HepG2 (cell line): ENCODE measurements around the gene VAC14. TPM values are rescaled to one million over a fixed set of nuclear protein-coding genes. Genes with fewer than 3 reads are reported as not detected.

Experiments used
- AHR ChIP-seq: IDR thresholded peaks from 2 replicates; pipeline ENCODE4 v1.6.1; 2018; ENCODE audit warnings: missing genetic modification reagents, missing compliant biosample characterization
- CERS6 ChIP-seq: sonication (generic); formaldehyde crosslinking; IDR thresholded peaks from 2 replicates; pipeline ENCODE4 v1.5.0; 2020; ENCODE audit warnings: missing genetic modification reagents
- ELF3 ChIP-seq: IDR thresholded peaks from 2 replicates; pipeline ENCODE4 v1.6.1; 2016; ENCODE audit warnings: missing genetic modification reagents, missing compliant biosample characterization
- GPN1 ChIP-seq: sonication (generic); formaldehyde crosslinking; IDR thresholded peaks from 2 replicates; pipeline ENCODE4 v1.5.1; 2020; ENCODE audit warnings: missing genetic modification reagents, borderline replicate concordance
- KAT8 ChIP-seq: IDR thresholded peaks from 2 replicates; pipeline ENCODE4 v1.6.1; 2016; ENCODE audit warnings: missing genetic modification reagents, missing compliant biosample characterization
- MYPOP ChIP-seq: sonication (generic); formaldehyde crosslinking; IDR thresholded peaks from 2 replicates; pipeline ENCODE4 v1.8.1; 2023; ENCODE audit warnings: mild to moderate bottlenecking, moderate library complexity, missing genetic modification reagents
- NFYB ChIP-seq: sonication (generic); formaldehyde crosslinking; IDR thresholded peaks from 2 replicates; pipeline ENCODE4 v1.4.0; 2020; ENCODE audit warnings: missing genetic modification reagents
- NRL ChIP-seq: sonication (generic); formaldehyde crosslinking; IDR thresholded peaks from 2 replicates; pipeline ENCODE4 v1.5.0; 2020; ENCODE audit warnings: missing genetic modification reagents, mild to moderate bottlenecking, moderate library complexity, borderline replicate concordance
- PHB2 ChIP-seq: fragments of 450-650 bp; IDR thresholded peaks from 2 replicates; pipeline ENCODE4 v1.6.1; 2018; ENCODE audit not compliant: partially characterized antibody
- PHF5A ChIP-seq: IDR thresholded peaks from one replicate; pipeline ENCODE4 v1.6.1; 2018; ENCODE audit warnings: low read depth, missing genetic modification reagents; ENCODE audit not compliant: unreplicated experiment
- PLRG1 ChIP-seq: fragments of 450-650 bp; conservative IDR thresholded peaks from 2 replicates; pipeline ENCODE4 v1.6.1; 2016
- PREB ChIP-seq: sonication (generic); formaldehyde crosslinking; IDR thresholded peaks from 2 replicates; pipeline ENCODE4 v1.4.0; 2020; ENCODE audit warnings: missing genetic modification reagents
- TBP ChIP-seq: sonication (generic); formaldehyde crosslinking; IDR thresholded peaks from 2 replicates; pipeline ENCODE4 v1.5.0; 2020; ENCODE audit warnings: missing genetic modification reagents
- THAP7 ChIP-seq: sonication (generic); formaldehyde crosslinking; IDR thresholded peaks from 2 replicates; pipeline ENCODE4 v1.8.1; 2023; ENCODE audit warnings: mild to moderate bottlenecking, missing genetic modification reagents
- ZBTB2 ChIP-seq: sonication (generic); formaldehyde crosslinking; IDR thresholded peaks from 2 replicates; pipeline ENCODE4 v1.8.0; 2022; ENCODE audit warnings: low read depth, missing genetic modification reagents
- ZBTB4 ChIP-seq: sonication (generic); formaldehyde crosslinking; IDR thresholded peaks from 2 replicates; pipeline ENCODE4 v1.4.0; 2020; ENCODE audit warnings: missing genetic modification reagents, mild to moderate bottlenecking, borderline replicate concordance
- ZEB1 ChIP-seq: IDR thresholded peaks from 2 replicates; pipeline ENCODE4 v1.6.1; 2012; ENCODE audit warnings: mild to moderate bottlenecking, low read depth, inconsistent platforms; ENCODE audit not compliant: insufficient replicate concordance
- ZKSCAN8 ChIP-seq: IDR thresholded peaks from 2 replicates; pipeline ENCODE4 v1.6.1; 2016; ENCODE audit warnings: borderline replicate concordance, missing genetic modification reagents, missing compliant biosample characterization
- ZNF3 ChIP-seq: IDR thresholded peaks from 2 replicates; pipeline ENCODE4 v1.7.0; 2017; ENCODE audit warnings: inconsistent platforms
- ZNF768 ChIP-seq: sonication (generic); formaldehyde crosslinking; IDR thresholded peaks from 2 replicates; pipeline ENCODE4 v1.4.0; 2020; ENCODE audit warnings: missing genetic modification reagents
- ZNF773 ChIP-seq: sonication (generic); formaldehyde crosslinking; IDR thresholded peaks from 2 replicates; pipeline ENCODE4 v1.4.0; 2020; ENCODE audit warnings: missing genetic modification reagents, borderline replicate concordance
- ZNF777 ChIP-seq: sonication (generic); formaldehyde crosslinking; IDR thresholded peaks from 2 replicates; pipeline ENCODE4 v1.4.0; 2020; ENCODE audit warnings: missing genetic modification reagents
- polyA plus RNA-seq, 8 experiments: library from polyadenylated mRNA; depleted of rRNA in 3 of 8; stranded (reverse) in 7 of 8; unstranded in 1 of 8; fragments of >200 nt; fragmentation: Illumina TruSeq in 4 of 8; extraction: Trizol in 4 of 8; gene quantifications; 2 replicates each; pipeline versions ENCODE4 v1.2.1 to v1.2.3, GENCODE V29; 2011 to 2016; ENCODE audit warnings: low read depth in 4 of 8, missing spikeins in 1 of 8, mixed read lengths in 1 of 8; ENCODE audit not compliant: insufficient read depth in 1 of 8
- total RNA-seq, 5 experiments: library from RNA; depleted of rRNA; stranded (reverse); fragments of >200 nt; fragmentation: Illumina TruSeq; extraction: Trizol; gene quantifications; 2 replicates each; pipeline ENCODE4 v1.2.3, GENCODE V29; 2016; ENCODE audit warnings: low read depth in 1 of 5

The VAC14 gene
- total and polyA plus RNA-seq, 2 of the 13 experiments (the other 11 are each of a cell fraction or from before 2014, with no cell fraction given) = 23.5 to 24.6 TPM

- TF ChIP-seq NFYB (CRISPR knock-in tag) = peak; percentile 64
- peak; percentile 96 for TF ChIP-seq ZEB1
- TF ChIP-seq CERS6 = no peak
- TF ChIP-seq AHR (CRISPR knock-in tag) = 0 out of 2 replicates have a peak, but pooled peaks have one; percentile 53
- 0 out of 2 replicates have a peak, but pooled peaks have one; percentile 32 for TF ChIP-seq ZBTB2 (CRISPR knock-in tag)
- TF ChIP-seq PREB = no peak
- TF ChIP-seq TBP (CRISPR knock-in tag) = no peak
- no peak for TF ChIP-seq PLRG1
- TF ChIP-seq ZNF3 = no peak
- TF ChIP-seq KAT8 = peak; percentile 100
- TF ChIP-seq NRL (CRISPR knock-in tag) = no peak
- peak; percentile 8; the same call in 1 of the 2 replicates for TF ChIP-seq MYPOP (CRISPR knock-in tag)
- no peak for TF ChIP-seq PHB2
- peak; percentile 89; the same call in 1 of the 2 replicates for TF ChIP-seq ZBTB4 (CRISPR knock-in tag)
- TF ChIP-seq ZNF777 (CRISPR knock-in tag) = no peak
- TF ChIP-seq ZKSCAN8 = peak; percentile 57; the same call in 1 of the 2 replicates
- peak; percentile 42 for TF ChIP-seq PHF5A (CRISPR knock-in tag)
- TF ChIP-seq ZNF768 = peak; percentile 63
- TF ChIP-seq ZNF773 = no peak; the same call in 1 of the 2 replicates
- TF ChIP-seq GPN1 = no peak
- peak; percentile 86 for TF ChIP-seq ELF3 (CRISPR knock-in tag)
- 0 out of 2 replicates have a peak, but pooled peaks have one; percentile 40 for TF ChIP-seq THAP7
Measured at GRCh38 chr16:70800781-70801480, at the start of gene VAC14 (continued).
